HCT116 (cell line): ENCODE data around the gene PSME1.

Source experiments
- CEBPB ChIP-seq: IDR thresholded peaks from 2 replicates; pipeline ENCODE4 v1.6.1; 2012; ENCODE audit warnings: low read depth
- ELF1 ChIP-seq: IDR thresholded peaks from 2 replicates; pipeline ENCODE4 v1.6.1; 2012; ENCODE audit warnings: low read depth, borderline replicate concordance
- EZH2 ChIP-seq: fragments of 200-600 bp; sonication (generic); IDR thresholded peaks from 2 replicates; pipeline ENCODE4 v1.6.1; 2017; ENCODE audit warnings: antibody characterized with exemption, mixed run types
- EZH2phosphoT487 ChIP-seq: fragments of 200-600 bp; IDR thresholded peaks from 2 replicates; pipeline ENCODE4 v1.6.1; 2018; ENCODE audit warnings: antibody characterized with exemption, borderline replicate concordance
- JUND ChIP-seq: IDR thresholded peaks from 2 replicates; pipeline ENCODE4 v1.6.1; 2012
- POLR2A ChIP-seq: IDR thresholded peaks from 2 replicates; pipeline ENCODE4 v1.7.0; 2011; ENCODE audit warnings: borderline replicate concordance; ENCODE audit not compliant: insufficient read depth, insufficient read length; ENCODE audit errors: extremely low read depth
- RAD21 ChIP-seq: IDR thresholded peaks from 2 replicates; pipeline ENCODE4 v1.6.1; 2012; ENCODE audit warnings: low read depth, mild to moderate bottlenecking
- SP1 ChIP-seq: IDR thresholded peaks from 2 replicates; pipeline ENCODE4 v1.6.1; 2012; ENCODE audit warnings: low read depth
- YY1 ChIP-seq: IDR thresholded peaks from 2 replicates; pipeline ENCODE4 v1.6.1; 2011; ENCODE audit warnings: low read length, low read depth, moderate library complexity, mild to moderate bottlenecking; ENCODE audit not compliant: insufficient replicate concordance; ENCODE audit errors: extremely low read depth
- TF ChIP-seq, protein P1 (sequence below), 3 experiments: fragments of 200-600 bp in 1 of 3; sonication (generic) in 1 of 3; IDR thresholded peaks in 2 of 3; conservative IDR thresholded peaks in 1 of 3; 2 replicates each; pipeline ENCODE4 v1.5.1; 2012 to 2017; ENCODE audit warnings: low read depth in 2 of 3, low read length in 2 of 3, antibody characterized with exemption in 1 of 3, borderline replicate concordance in 1 of 3, control low read depth in 1 of 3, mild to moderate bottlenecking in 1 of 3, mixed read lengths in 1 of 3, mixed run types in 1 of 3, moderate library complexity in 1 of 3; ENCODE audit not compliant: insufficient read depth in 1 of 3
- TF ChIP-seq, protein P2 (sequence below): IDR thresholded peaks from 2 replicates; pipeline ENCODE4 v1.6.1; 2012

DNA sequence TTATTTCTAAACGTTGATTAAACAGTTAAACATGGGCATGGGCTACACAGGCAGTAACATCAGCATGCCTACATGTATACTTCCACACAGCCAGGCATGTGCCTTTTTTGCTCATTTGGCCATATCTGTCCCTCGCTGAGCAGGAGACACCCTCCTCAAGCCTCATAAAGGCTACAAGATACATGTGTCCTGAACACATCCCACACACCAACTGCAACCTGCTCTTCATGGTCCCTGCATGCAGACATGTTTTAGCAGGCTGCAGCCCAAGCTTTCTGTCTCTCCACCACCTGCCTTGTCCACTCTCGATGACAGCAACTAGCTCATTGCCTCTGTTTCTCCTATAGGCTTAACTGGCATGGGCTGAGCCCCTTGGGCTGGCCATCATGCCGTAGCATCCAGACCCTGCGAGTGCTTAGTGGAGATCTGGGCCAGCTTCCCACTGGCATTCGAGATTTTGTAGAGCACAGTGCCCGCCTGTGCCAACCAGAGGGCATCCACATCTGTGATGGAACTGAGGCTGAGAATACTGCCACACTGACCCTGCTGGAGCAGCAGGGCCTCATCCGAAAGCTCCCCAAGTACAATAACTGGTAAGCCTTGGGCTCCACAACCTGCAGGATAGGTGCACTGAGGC, 39.3 kb upstream of the PSME1 start:
- TF ChIP-seq, protein P1, sequence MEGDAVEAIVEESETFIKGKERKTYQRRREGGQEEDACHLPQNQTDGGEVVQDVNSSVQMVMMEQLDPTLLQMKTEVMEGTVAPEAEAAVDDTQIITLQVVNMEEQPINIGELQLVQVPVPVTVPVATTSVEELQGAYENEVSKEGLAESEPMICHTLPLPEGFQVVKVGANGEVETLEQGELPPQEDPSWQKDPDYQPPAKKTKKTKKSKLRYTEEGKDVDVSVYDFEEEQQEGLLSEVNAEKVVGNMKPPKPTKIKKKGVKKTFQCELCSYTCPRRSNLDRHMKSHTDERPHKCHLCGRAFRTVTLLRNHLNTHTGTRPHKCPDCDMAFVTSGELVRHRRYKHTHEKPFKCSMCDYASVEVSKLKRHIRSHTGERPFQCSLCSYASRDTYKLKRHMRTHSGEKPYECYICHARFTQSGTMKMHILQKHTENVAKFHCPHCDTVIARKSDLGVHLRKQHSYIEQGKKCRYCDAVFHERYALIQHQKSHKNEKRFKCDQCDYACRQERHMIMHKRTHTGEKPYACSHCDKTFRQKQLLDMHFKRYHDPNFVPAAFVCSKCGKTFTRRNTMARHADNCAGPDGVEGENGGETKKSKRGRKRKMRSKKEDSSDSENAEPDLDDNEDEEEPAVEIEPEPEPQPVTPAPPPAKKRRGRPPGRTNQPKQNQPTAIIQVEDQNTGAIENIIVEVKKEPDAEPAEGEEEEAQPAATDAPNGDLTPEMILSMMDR (IDR thresholded peaks at IDR 0.05 in 2 of 3, conservative IDR thresholded peaks at IDR 0.05 in 1 of 3; ENCODE audit: borderline replicate concordance in 1 of 3, insufficient read depth in 1 of 3, low read depth in 2 of 3, low read length in 2 of 3): no peak
- TF ChIP-seq YY1 (no peak), EZH2 (no peak), POLR2A (no peak), ELF1 (no peak), SP1 (no peak), RAD21 (no peak), EZH2phosphoT487 (no peak), JUND (no peak), CEBPB (no peak)
- TF ChIP-seq, protein P2, sequence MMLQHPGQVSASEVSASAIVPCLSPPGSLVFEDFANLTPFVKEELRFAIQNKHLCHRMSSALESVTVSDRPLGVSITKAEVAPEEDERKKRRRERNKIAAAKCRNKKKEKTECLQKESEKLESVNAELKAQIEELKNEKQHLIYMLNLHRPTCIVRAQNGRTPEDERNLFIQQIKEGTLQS: no peak
